Stimulated activated CD4-positive, alpha-beta T cell treated with anti-CD3 and anti-CD28 coated beads, Interleukin-15, amount 100 ng/mL, for 48 hours (primary cell): ENCODE results near the gene FKTN.

Experiments used
- DNase-seq, 2 donors: peaks; one replicate each; pipeline ENCODE4 v3.0.0-alpha.2; 2020; ENCODE audit warnings: low read depth in 2 of 2

Gene FKTN

GRCh38 chr9:105632807-105633206 lies 74.9 kb downstream of the FKTN start:
- no peak for DNase-seq

- DNase-seq = no peak
These were observed 75.5 kb downstream of the FKTN start for GRCh38 chr9:105633411-105633810.

GRCh38 chr9:105636331-105636730 lies 78.4 kb downstream of the FKTN start:
- no peak for DNase-seq

GRCh38 chr9:105637787-105638395 lies 80.0 kb downstream of the FKTN start:
- no peak for DNase-seq

GRCh38 chr9:105639936-105640335 lies 82.0 kb downstream of the FKTN start:
- DNase-seq = no peak

GRCh38 chr9:105643795-105644194 lies 85.9 kb downstream of the FKTN start:
- no peak for DNase-seq

- DNase-seq = no peak
These were observed 89.1 kb downstream of the FKTN start for GRCh38 chr9:105646879-105647594.

GRCh38 chr9:105647595-105648349 lies 89.8 kb downstream of the FKTN start:
- DNase-seq = no peak

- DNase-seq = no peak
These were observed 93.9 kb downstream of the FKTN start for GRCh38 chr9:105651806-105652205.

- no peak for DNase-seq
These were observed 98.4 kb downstream of the FKTN start for GRCh38 chr9:105656131-105656921.

- DNase-seq = no peak
These were observed 100.4 kb downstream of the FKTN start for GRCh38 chr9:105658351-105658750.

GRCh38 chr9:105661011-105661410 lies 103.1 kb downstream of the FKTN start:
- no peak for DNase-seq

- DNase-seq = no peak
These were observed 104.5 kb downstream of the FKTN start, which contains the start of gene TAL2 for GRCh38 chr9:105662184-105663104. TAL2 (plus strand) TSS chr9:105662457; CDS start chr9:105662497, 40 bp downstream.

GRCh38 chr9:105663914-105664313 lies 106.0 kb downstream of the FKTN start:
- DNase-seq = no peak

- DNase-seq = no peak
These were observed 109.9 kb downstream of the FKTN start for GRCh38 chr9:105667867-105668266.

- DNase-seq = no peak
These were observed 112.4 kb downstream of the FKTN start for GRCh38 chr9:105670315-105670714.

GRCh38 chr9:105670775-105671174 lies 112.8 kb downstream of the FKTN start:
- no peak for DNase-seq

- DNase-seq = no peak
These were observed 114.8 kb downstream of the FKTN start for GRCh38 chr9:105672711-105673234.

- DNase-seq = no peak
These were observed 116.0 kb downstream of the FKTN start for GRCh38 chr9:105673850-105674387.

GRCh38 chr9:105676351-105676923 lies 118.5 kb downstream of the FKTN start:
- no peak for DNase-seq
